Thyroid gland (tissue), 4 donors: ENCODE data around the gene MAP3K9.

Source experiments
- CTCF ChIP-seq, 6 experiments: fragments of 200-600 bp in 3 of 6; fragments of 450-650 bp in 3 of 6; sonication (generic) in 3 of 6; IDR thresholded peaks; one replicate each; pipeline ENCODE4 v1.5.1; 2016 to 2019; ENCODE audit warnings: antibody characterized with exemption in 6 of 6, mild to moderate bottlenecking in 2 of 6, inconsistent platforms in 1 of 6, moderate library complexity in 1 of 6
- POLR2A ChIP-seq, 2 donors: fragments of 450-650 bp; IDR thresholded peaks; one replicate each; pipeline ENCODE4 v1.6.1; 2017; ENCODE audit warnings: antibody characterized with exemption in 2 of 2, mild to moderate bottlenecking in 2 of 2, moderate library complexity in 1 of 2

- TF ChIP-seq CTCF (IDR thresholded peaks at IDR 0.05) (no peak), POLR2A (IDR thresholded peaks at IDR 0.05) (no peak)
Observed at GRCh38 chr14:70823281-70823680, 14.0 kb upstream of the MAP3K9 start.
